A549 (cell line): ENCODE data around the gene DDIT4.

Source experiments
- JUN ChIP-seq, 2 experiments: fragments of >200 bp; sonication (Bioruptor Twin); formaldehyde crosslinking; IDR thresholded peaks; 2 replicates in 1 of 2; 3 replicates in 1 of 2; pipeline ENCODE4 v1.6.1; 2016 to 2017
- POLR2A ChIP-seq: IDR thresholded peaks from 2 replicates; pipeline ENCODE4 v1.6.1; 2012; ENCODE audit warnings: mild to moderate bottlenecking, low read length
- TF ChIP-seq, protein P1 (sequence below): fragments of >200 bp; sonication (Bioruptor Twin); formaldehyde crosslinking; IDR thresholded peaks from 3 replicates; pipeline ENCODE4 v1.5.1; 2016
- TF ChIP-seq, protein P2 (sequence below): fragments of 250-450 bp; sonication (Bioruptor Pico); IDR thresholded peaks from 2 replicates; pipeline ENCODE4 v1.5.0; 2021; ENCODE audit warnings: mild to moderate bottlenecking, moderate library complexity, borderline replicate concordance

DNA sequence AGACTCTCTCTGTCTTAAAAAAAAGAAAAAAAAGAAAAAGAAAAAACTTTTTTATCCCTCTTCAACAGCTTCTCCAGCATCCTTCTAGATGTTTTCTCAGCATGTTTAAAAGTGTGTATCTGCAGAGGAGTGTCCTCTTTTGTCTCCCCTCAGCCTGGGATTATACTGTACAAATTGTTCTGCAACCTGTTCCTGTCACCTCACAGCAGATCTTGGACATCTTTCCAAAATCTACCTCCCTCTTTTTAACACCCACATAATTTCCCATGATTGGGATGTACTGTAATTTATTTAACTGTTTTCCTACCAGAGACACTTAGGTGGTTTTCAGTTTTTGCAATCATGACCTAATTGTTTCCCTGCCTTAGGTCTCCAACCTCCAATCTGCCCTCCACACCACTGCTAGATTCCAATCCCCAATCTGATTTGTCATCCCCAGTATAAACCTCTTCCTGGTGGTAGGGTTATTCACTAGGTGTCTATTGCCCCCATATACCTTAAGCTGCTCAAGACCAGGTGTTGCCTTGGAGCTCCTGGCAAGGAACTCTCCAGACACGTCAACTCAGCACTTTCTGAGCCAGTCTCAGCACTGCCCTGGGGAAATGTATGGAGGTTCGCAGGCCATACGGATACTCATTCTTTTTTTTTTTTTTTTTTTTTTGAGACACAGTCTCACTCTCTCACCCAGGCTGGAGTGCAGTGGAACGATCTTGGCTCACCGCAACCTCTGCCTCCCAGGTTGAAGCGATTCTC is 17.6 kb upstream of the DDIT4 start:
- TF ChIP-seq JUN (IDR thresholded peaks at IDR 0.05) (no peak), POLR2A (no peak)
- TF ChIP-seq, protein P1, sequence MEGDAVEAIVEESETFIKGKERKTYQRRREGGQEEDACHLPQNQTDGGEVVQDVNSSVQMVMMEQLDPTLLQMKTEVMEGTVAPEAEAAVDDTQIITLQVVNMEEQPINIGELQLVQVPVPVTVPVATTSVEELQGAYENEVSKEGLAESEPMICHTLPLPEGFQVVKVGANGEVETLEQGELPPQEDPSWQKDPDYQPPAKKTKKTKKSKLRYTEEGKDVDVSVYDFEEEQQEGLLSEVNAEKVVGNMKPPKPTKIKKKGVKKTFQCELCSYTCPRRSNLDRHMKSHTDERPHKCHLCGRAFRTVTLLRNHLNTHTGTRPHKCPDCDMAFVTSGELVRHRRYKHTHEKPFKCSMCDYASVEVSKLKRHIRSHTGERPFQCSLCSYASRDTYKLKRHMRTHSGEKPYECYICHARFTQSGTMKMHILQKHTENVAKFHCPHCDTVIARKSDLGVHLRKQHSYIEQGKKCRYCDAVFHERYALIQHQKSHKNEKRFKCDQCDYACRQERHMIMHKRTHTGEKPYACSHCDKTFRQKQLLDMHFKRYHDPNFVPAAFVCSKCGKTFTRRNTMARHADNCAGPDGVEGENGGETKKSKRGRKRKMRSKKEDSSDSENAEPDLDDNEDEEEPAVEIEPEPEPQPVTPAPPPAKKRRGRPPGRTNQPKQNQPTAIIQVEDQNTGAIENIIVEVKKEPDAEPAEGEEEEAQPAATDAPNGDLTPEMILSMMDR = no peak
- TF ChIP-seq, protein P2, sequence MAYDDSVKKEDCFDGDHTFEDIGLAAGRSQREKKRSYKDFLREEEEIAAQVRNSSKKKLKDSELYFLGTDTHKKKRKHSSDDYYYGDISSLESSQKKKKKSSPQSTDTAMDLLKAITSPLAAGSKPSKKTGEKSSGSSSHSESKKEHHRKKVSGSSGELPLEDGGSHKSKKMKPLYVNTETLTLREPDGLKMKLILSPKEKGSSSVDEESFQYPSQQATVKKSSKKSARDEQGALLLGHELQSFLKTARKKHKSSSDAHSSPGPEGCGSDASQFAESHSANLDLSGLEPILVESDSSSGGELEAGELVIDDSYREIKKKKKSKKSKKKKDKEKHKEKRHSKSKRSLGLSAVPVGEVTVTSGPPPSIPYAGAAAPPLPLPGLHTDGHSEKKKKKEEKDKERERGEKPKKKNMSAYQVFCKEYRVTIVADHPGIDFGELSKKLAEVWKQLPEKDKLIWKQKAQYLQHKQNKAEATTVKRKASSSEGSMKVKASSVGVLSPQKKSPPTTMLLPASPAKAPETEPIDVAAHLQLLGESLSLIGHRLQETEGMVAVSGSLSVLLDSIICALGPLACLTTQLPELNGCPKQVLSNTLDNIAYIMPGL (CRISPR knock-in tag) = no peak
